Activated CD4-positive, alpha-beta T cell treated with anti-CD3 and anti-CD28 coated beads, Interleukin-2, amount 50 U/mL, for 48 hours (primary cell): ENCODE results near the gene SPRYD4.
"Not testable (repeated sequence)": the region's sequence is repeated elsewhere in the genome, so short reads cannot be mapped to it uniquely, and the experiment has no call there.

ENCODE experiments used
- DNase-seq, 2 experiments: peaks; one replicate each; pipeline ENCODE4 v3.0.0-alpha.2; 2020

SPRYD4 gene

GRCh38 chr12:56477521-56478225, 9.3 kb downstream of the SPRYD4 start:
- DNase-seq, result no peak

- no peak for DNase-seq
Observed at GRCh38 chr12:56479625-56480024, 11.2 kb downstream of the SPRYD4 start.

DNA sequence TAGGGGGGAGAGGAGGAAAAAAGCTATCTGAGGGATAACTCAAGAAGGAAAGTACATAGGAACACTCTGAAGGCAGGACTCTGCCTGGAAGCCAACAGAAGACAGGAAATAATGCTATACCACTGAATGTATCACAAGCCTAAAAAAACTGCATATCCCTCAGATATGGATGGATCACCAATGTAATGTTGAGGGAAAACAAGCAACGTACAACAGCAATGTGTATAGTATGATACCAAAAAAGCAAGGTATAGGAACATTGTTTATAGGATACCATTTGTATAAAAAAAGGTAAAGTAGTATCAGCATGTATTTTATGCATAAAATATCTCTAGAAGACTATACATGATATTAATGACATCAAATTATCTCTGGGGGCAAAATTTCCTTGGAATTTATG, 16.2 kb downstream of the SPRYD4 start:
- DNase-seq, result no peak

DNA sequence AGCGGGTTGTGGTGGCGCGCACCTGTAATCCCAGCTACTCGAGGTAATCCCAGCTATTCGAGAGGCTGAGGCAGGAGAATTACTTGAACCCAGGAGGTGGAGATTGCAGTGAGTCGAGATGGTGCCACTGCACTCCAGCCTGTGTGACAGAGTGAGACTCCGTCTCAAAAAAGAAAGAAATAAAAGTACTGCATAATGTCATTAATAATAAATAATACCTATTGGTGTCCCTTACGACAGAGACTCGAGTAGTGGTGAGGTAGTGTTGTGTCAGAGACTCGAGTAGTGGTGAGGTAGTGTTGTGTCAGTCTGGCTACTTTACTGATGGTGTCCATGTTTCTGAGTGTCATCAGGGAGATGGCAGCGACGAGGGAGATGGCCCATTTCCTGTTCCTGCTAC, 18.3 kb downstream of the SPRYD4 start:
- DNase-seq, result no peak

GRCh38 chr12:56487448-56488040, 19.2 kb downstream of the SPRYD4 start:
- DNase-seq, result peak; percentile 29 to 46

GRCh38 chr12:56488041-56488955, 19.9 kb downstream of the SPRYD4 start, which contains the start of gene GLS2:
GLS2 (minus strand) TSS chr12:56488161; CDS start chr12:56488118, 43 bp downstream.
- peak; percentile 74 to 78 for DNase-seq

DNA sequence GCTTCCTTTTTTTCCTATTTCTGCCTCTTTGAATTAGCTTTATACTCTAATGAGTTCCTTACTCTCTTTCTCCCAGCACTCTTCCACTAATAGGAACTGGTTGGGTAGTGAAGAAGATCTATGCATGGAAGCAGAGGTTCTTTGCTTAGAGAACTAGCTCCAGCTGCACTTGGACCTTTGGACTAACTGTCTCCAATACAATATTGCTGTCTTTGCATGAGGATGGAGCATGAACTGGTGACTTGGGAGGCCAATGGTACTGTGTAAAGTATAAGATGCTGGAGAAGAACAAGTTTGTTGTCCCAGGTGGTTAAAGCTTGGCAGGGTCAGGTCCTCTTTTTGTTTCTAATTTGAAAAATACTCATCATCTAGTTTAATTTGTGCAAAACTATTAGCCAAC, 22.0 kb downstream of the SPRYD4 start:
- DNase-seq, result no peak

GRCh38 chr12:56493409-56494105, 25.2 kb downstream of the SPRYD4 start:
- not testable (repeated sequence) for DNase-seq

DNA sequence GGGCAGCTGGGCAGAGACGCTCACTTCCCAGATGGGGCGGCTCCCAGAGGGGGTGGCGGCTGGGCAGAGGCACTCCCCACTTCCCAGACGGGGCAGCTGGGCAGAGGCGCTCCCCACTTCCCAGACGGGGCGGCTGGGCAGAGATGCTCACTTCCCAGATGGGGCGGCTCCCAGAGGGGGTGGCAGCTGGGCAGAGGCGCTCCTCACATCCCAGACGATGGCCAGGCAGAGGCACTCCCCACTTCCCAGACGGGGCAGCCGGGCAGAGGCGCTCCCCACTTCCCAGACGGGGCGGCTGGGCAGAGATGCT, 25.7 kb downstream of the SPRYD4 start:
- not testable (repeated sequence) for DNase-seq

GRCh38 chr12:56494481-56494880, 26.1 kb downstream of the SPRYD4 start:
- not testable (repeated sequence) for DNase-seq

GRCh38 chr12:56496704-56497103, 28.3 kb downstream of the SPRYD4 start:
- peak; percentile 59 to 68 for DNase-seq

DNA sequence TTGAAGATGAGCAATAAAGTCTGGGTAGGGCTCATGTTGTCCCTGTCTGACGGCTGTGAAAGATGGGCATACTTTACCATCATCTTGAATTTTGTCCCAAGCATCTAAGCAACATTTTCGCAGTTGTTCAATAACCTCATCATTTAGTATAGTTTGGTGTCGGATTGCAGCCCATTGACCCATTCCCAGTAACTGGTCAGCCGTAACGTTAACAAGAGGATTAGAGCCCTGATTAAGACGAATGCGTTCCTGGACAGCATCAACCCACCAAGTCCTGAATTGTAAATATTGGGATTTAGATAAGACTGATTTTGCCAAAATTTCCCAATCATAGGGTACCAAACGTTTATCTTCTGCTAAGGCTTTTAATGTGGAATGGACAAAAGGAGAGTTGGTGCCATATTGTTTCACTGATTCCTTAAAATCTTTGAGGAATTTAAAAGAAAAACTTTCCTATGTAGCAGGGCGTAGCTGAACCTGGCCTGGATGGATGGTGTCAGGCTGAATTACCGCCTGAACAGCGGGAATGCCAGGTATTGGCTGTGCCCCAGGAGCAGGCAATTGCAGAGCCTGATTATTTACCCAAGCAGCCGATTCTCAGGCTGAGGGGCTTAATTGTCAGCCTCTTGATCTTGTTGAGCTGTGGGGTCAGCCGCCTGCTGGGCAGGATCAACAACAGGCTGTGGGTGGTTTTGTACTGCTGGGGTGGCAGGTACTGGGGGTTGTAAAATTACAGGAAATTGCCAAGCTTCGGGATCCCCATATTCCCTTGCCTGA, 29.9 kb downstream of the SPRYD4 start:
- not testable (repeated sequence) for DNase-seq

- not testable (repeated sequence) for DNase-seq
Observed at GRCh38 chr12:56499452-56499851, 31.1 kb downstream of the SPRYD4 start.

DNA sequence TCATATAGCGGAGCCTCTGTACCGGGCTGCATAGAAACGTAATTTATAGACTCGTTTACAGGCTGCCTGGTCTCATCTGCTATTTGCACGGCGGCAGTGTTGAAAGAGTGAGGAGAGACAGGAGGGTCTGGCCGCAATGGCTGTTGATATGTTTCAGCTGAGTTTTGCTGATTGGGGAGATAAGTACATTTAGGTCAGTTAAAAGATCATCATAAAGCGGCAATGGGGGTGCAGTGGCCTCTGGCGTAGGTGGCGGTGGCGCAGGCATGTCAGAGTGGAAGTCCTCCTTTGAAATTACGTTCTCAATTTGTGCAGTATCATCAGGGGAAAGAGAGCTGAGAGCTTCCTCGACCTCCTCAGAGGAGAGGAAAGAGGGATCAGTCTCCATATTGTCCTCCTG, 31.5 kb downstream of the SPRYD4 start:
- not testable (repeated sequence) for DNase-seq

DNA sequence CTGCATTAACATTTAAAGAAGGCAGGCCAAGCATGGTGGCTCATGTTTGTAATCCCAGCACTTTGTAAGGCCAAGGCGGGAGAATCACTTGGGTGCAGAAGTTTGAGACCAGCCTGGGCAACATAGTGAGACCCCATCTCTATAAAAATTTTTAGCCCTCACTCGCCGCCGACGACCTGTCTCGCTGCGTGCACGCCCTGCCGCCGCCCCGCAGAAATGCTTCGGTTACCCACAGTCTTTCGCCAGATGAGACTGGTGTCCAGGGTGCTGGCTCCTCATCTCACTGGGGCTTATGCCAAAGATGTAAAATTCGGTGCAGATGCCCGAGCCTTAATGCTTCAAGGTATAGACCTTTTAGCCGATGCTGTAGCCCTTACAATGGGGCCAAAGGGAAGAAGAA, 42.4 kb downstream of the SPRYD4 start:
- DNase-seq, result no peak

DNA sequence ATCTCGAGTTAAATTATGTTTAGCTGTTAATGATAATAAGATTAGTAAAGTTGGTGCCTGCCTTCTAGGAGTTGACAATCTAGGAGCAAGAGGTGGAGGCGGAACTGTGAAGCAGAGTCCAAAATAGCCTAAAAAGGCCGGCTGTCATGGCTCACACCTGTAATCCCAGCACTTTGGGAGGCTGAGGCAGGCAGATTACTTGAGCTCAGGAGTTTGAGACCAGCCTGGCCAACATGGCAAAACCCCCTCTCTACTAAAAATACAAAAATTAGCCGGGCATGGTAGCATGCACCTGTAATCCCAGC, 45.6 kb downstream of the SPRYD4 start:
- not testable (repeated sequence) for DNase-seq

DNA sequence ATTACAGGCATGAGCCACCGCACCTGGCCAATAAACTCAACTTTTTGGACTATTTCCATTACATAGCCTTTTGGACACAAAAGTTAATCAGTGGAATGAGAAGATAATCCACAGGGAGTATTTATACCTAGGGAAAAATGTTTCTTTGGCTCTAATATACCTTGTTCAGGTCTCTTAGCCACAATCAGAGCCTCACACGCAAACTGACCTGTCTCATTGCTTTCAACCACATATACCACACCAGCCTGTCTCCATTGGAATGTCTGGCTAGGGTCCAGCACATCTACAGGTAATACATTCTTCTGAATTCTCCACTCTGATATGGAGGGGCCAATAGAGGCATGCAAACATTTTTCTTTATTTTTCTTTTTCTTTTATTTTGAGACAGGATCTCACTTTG, 49.5 kb downstream of the SPRYD4 start:
- DNase-seq, result no peak

DNA sequence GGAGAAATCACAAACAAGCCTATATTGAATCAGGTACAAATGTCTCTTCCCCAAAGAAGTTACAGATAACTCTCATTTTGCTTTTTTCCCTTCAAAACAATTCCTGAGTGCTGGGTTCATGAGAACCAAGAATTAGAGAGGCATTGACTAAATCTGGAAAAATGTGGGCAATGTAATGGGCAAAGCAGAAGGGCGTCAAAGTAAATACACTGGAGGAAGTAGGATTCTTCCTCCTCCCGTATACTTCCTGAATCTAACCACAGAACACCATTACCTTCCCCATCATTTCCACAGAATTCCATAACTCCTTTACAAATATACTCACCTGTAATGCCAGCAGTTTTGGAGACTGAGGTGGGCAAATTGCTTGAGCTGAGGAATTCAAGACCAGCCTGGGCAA, 50.2 kb downstream of the SPRYD4 start:
- DNase-seq, result no peak

DNA sequence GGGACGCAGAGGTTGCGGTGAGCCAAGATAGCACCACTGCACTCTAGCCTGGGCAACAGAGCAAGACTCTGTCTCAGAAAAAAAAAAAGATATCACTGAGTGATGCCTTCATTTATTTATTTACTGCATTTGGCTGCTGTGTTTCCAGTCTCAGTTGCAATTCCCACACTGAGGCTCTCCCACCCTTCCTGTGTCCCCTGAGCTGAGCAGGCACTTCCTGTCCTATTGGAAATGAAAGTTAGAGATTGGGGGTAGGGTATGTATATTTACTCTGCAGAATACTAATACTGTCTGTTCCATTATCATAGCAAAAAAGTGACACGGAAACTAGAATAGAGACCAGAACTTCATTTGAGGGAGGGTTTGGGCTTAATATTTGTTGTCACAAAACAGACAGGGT, 51.7 kb downstream of the SPRYD4 start:
- DNase-seq, result no peak

DNA sequence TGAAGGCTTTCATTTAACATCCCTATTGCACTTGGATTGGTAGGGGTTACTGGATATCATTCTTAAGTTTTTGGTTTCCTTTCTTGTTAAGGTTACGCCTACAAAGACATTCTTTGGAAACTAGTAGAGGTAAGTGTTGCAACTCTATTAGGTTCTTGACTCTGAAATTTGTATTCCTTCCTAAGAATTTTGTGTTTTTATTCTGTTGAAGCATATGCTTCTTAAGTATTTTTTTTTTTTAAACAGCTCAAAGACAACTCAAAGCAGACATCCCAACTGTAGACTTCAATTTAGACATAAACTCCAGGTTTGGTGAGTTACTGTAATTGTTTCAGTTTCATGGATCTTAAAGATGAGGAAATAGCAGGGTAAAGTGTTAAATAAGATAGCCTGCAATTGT, 52.1 kb downstream of the SPRYD4 start:
- no peak for DNase-seq

- no peak for DNase-seq
Observed at GRCh38 chr12:56521209-56521589, 52.8 kb downstream of the SPRYD4 start.

- DNase-seq, result peak; percentile 22 to 38
Observed at GRCh38 chr12:56521590-56522371, 53.4 kb downstream of the SPRYD4 start, which contains the start of gene RBMS2. RBMS2 (plus strand) TSS chr12:56521820; CDS start chr12:56522024, 204 bp downstream.
